Measurements from ENCODE around the gene KDR. TPM values are rescaled to one million over a fixed set of nuclear protein-coding genes. Genes with fewer than 3 reads are reported as not detected.

KDR gene
- total and polyA plus RNA-seq, 10 of the 15 experiments (the other 5 are each of a cell fraction or from before 2014, with no cell fraction given) = 0.04 to 0.13 TPM; not detected in 8

GRCh38 chr4:55051532-55051931 is 73.9 kb downstream of the KDR start:
- no peaks in the 10 kb centered on the region for H3K4me1 ChIP-seq (ENCODE audit: control insufficient read depth, insufficient read depth, low read length)
- no peak for FAIRE-seq
- no peaks in the 10 kb centered on the region for H3K79me2 ChIP-seq (ENCODE audit: control insufficient read depth, insufficient read depth, low read length)
- DNase-seq (ENCODE audit: low read depth, low spot score) = no peak
- TF ChIP-seq IRF4 (IDR thresholded peaks at IDR 0.05; ENCODE audit: low read depth, low read length) (no peak), RAD51 (IDR thresholded peaks at IDR 0.05) (no peak), CHD4 (IDR thresholded peaks at IDR 0.05) (no peak), EGR1 (IDR thresholded peaks at IDR 0.05; ENCODE audit: borderline replicate concordance in 1 of 2, low read depth in 2 of 2, low read length in 2 of 2) (no peak), ASH2L (IDR thresholded peaks at IDR 0.05; ENCODE audit: borderline replicate concordance, low read depth) (no peak), TCF7 (IDR thresholded peaks at IDR 0.05; ENCODE audit: borderline replicate concordance) (no peak), POLR2A (IDR thresholded peaks at IDR 0.05; ENCODE audit: low read depth, low read length) (no peak), ZNF622 (IDR thresholded peaks at IDR 0.05) (no peak), ZZZ3 (IDR thresholded peaks at IDR 0.05; ENCODE audit: control insufficient read depth, insufficient read length, low read depth) (no peak), KLF5 (IDR thresholded peaks at IDR 0.05; ENCODE audit: partially characterized antibody) (no peak), SMAD1 (IDR thresholded peaks at IDR 0.05; ENCODE audit: low read depth, partially characterized antibody) (no peak), IKZF2 (IDR thresholded peaks at IDR 0.05) (no peak), ZNF687 (IDR thresholded peaks at IDR 0.05) (no peak), USF1 (IDR thresholded peaks at IDR 0.05; ENCODE audit: borderline replicate concordance, extremely low read length, insufficient read depth, low read depth, low read length) (no peak), RFX5 (IDR thresholded peaks at IDR 0.05; ENCODE audit: low read depth, low read length) (no peak), GATAD2B (conservative IDR thresholded peaks at IDR 0.05; ENCODE audit: low read depth) (no peak), ESRRA (IDR thresholded peaks at IDR 0.05; ENCODE audit: low read length) (no peak), NFIC (IDR thresholded peaks at IDR 0.05; ENCODE audit: low read depth, low read length) (no peak), HDAC6 (IDR thresholded peaks at IDR 0.05; ENCODE audit: unreplicated experiment) (no peak), SUPT20H (IDR thresholded peaks at IDR 0.05; ENCODE audit: borderline replicate concordance, control insufficient read depth, low read depth, low read length) (no peak)
- no peaks in the 10 kb centered on the region for H3K9me3 ChIP-seq (replicated peaks; ENCODE audit: control insufficient read depth, insufficient read depth, low read length)
- ChIA-PET RAD21 (ENCODE audit: unreplicated experiment) (no interaction called here), CTCF (no interaction called here), POLR2A (no interaction called here), SMC1A (ENCODE audit: uncharacterized antibody, unreplicated experiment) (no interaction called here)
- H2AFZ ChIP-seq (ENCODE audit: control insufficient read depth, low read depth, low read length) = no peak overlapping the region
- BruUV-seq (replicated peaks) = no TSS peak
- H3K27ac ChIP-seq (ENCODE audit: control insufficient read depth, insufficient read depth) = no peak overlapping the region
- intact Hi-C loops (cut with micrococcal nuclease; ENCODE audit: unreplicated experiment) (no loop called here), in situ Hi-C loops (cut with MboI) (no loop called here)
- H3K4me3 ChIP-seq = no peak overlapping the region
- no peaks in the 10 kb centered on the region for H4K20me1 ChIP-seq (ENCODE audit: control insufficient read depth, insufficient read depth)
- no peak overlapping the region for H3K9ac ChIP-seq (ENCODE audit: control insufficient read depth, insufficient read depth, low read length)
- 25% methylated on average over 2 of the region's 2 CpGs for WGBS (ENCODE audit: insufficient coverage, insufficient replicate concordance, low lambda C conversion rate, missing lambda C conversion rate)
- H3K36me3 ChIP-seq (ENCODE audit: control insufficient read depth in 2 of 2, insufficient read depth in 2 of 2, low read length in 1 of 2) = no peaks in the 10 kb centered on the region
- no peak overlapping the region for H3K4me2 ChIP-seq (ENCODE audit: control insufficient read depth, insufficient read depth)
- H3K27me3 ChIP-seq (replicated peaks in 1 of 2; ENCODE audit: control insufficient read depth in 2 of 2, insufficient read depth in 2 of 2, low read length in 1 of 2) = no peaks in the 10 kb centered on the region
- no peak for ATAC-seq
